SK-N-SH (cell line): ENCODE data around the gene DNAH10. TPM values are rescaled to one million over a fixed set of nuclear protein-coding genes. Genes with fewer than 3 reads are reported as not detected.

Experiments
- CTCF ChIA-PET: fragments of 300-600, 350-600 bp; formaldehyde crosslinking; extraction: SDS; loops from one replicate; lab custom pipeline; 2021; lab: Yijun Ruan, JAX
- POLR2A ChIA-PET: fragments of 350-600 bp; sonication (Branson Sonifier 250); formaldehyde crosslinking; extraction: SDS; loops from one replicate; lab custom pipeline; 2020; ENCODE audit warnings: antibody characterized with exemption, inconsistent platforms; lab: Yijun Ruan, JAX
- DNase-seq: peaks from one replicate; pipeline ENCODE4 v3.0.0; 2012
- H2AFZ ChIP-seq: fragments of 200-600 bp; sonication (generic); 2 replicates; pipeline ENCODE4 v1.8.1; 2016; ENCODE audit warnings: antibody characterized with exemption, mild to moderate bottlenecking, low read depth
- H3F3A ChIP-seq: fragments of 200-600 bp; sonication (generic); replicated peaks from 2 replicates; pipeline ENCODE3; 2016; ENCODE audit warnings: antibody characterized with exemption, mild to moderate bottlenecking; ENCODE audit not compliant: insufficient read depth
- H3K27ac ChIP-seq, 2 experiments: fragments of 200-500 bp in 1 of 2; fragments of 200-600 bp in 1 of 2; sonication (Bioruptor generic) in 1 of 2; sonication (generic), shearing (Covaris generic) in 1 of 2; 2 replicates each; pipeline versions ENCODE4 v1.5.1 to v1.6.1; 2014 to 2016; ENCODE audit warnings: low read depth in 2 of 2, inconsistent platforms in 1 of 2, low read length in 1 of 2, mild to moderate bottlenecking in 1 of 2, mixed read lengths in 1 of 2
- H3K27me3 ChIP-seq: fragments of 200-600 bp; sonication (generic), shearing (Covaris generic); 2 replicates; pipeline ENCODE4 v1.6.1; 2016; ENCODE audit warnings: mixed run types; ENCODE audit not compliant: insufficient read depth
- H3K36me3 ChIP-seq, 2 experiments: fragments of 200-500 bp in 1 of 2; fragments of 200-600 bp in 1 of 2; sonication (Bioruptor generic) in 1 of 2; sonication (generic) in 1 of 2; replicated peaks in 1 of 2; 2 replicates each; pipeline versions ENCODE3 to v1.5.1; 2014 to 2016; ENCODE audit warnings: low read length in 1 of 2, mild to moderate bottlenecking in 1 of 2; ENCODE audit not compliant: insufficient read depth in 2 of 2, control insufficient read depth in 1 of 2
- H3K4me1 ChIP-seq, 2 experiments: fragments of 200-500 bp in 1 of 2; fragments of 200-600 bp in 1 of 2; sonication (Bioruptor generic) in 1 of 2; sonication (generic), shearing (Covaris generic) in 1 of 2; 2 replicates each; pipeline versions ENCODE4 v1.5.1 to v1.6.1; 2014 to 2016; ENCODE audit warnings: low read depth in 1 of 2, low read length in 1 of 2, mixed run types in 1 of 2; ENCODE audit not compliant: insufficient read depth in 2 of 2, control insufficient read depth in 1 of 2
- H3K4me2 ChIP-seq: fragments of 200-600 bp; sonication (generic), shearing (Covaris generic); 2 replicates; pipeline ENCODE4 v1.6.1; 2017; ENCODE audit warnings: mixed run types
- H3K4me3 ChIP-seq, 2 experiments: fragments of 200-500 bp in 1 of 2; fragments of 200-600 bp in 1 of 2; sonication (Bioruptor generic) in 1 of 2; sonication (generic), shearing (Covaris generic) in 1 of 2; 2 replicates each; pipeline versions ENCODE4 v1.5.1 to v1.8.1; 2014 to 2016; ENCODE audit warnings: low read depth in 2 of 2, inconsistent platforms in 1 of 2, low read length in 1 of 2, mild to moderate bottlenecking in 1 of 2, mixed read lengths in 1 of 2, moderate library complexity in 1 of 2
- H3K79me2 ChIP-seq: fragments of 200-600 bp; sonication (generic); 2 replicates; pipeline ENCODE4 v1.8.1; 2017; ENCODE audit warnings: mild to moderate bottlenecking; ENCODE audit not compliant: insufficient read depth
- H3K9ac ChIP-seq: fragments of 200-600 bp; sonication (generic); 2 replicates; pipeline ENCODE4 v1.6.1; 2017; ENCODE audit warnings: mixed run types
- H3K9me2 ChIP-seq: fragments of 200-600 bp; sonication (generic); 2 replicates; pipeline ENCODE4 v1.6.1; 2017; ENCODE audit warnings: mixed run types
- H3K9me3 ChIP-seq: fragments of 200-600 bp; sonication (generic); 2 replicates; pipeline ENCODE4 v1.6.1; 2017; ENCODE audit warnings: mixed run types, mild to moderate bottlenecking, moderate library complexity
- H4K20me1 ChIP-seq: fragments of 200-600 bp; sonication (generic); 2 replicates; pipeline ENCODE4 v1.6.1; 2017; ENCODE audit warnings: mild to moderate bottlenecking, mixed run types; ENCODE audit not compliant: insufficient read depth
- ELF1 ChIP-seq: IDR thresholded peaks from 2 replicates; pipeline ENCODE4 v1.4.0; 2012
- EP300 ChIP-seq, 2 experiments: IDR thresholded peaks; 2 replicates each; pipeline versions ENCODE4 v1.4.0 to v1.6.1; 2012; ENCODE audit warnings: borderline replicate concordance in 1 of 2, low read depth in 1 of 2, low read length in 1 of 2
- EZH2phosphoT487 ChIP-seq: fragments of 200-600 bp; sonication (generic); IDR thresholded peaks from 2 replicates; pipeline ENCODE4 v1.6.1; 2017; ENCODE audit warnings: low read depth, mixed run types, mild to moderate bottlenecking, antibody characterized with exemption, moderate library complexity, borderline replicate concordance
- FOSL2 ChIP-seq: IDR thresholded peaks from 2 replicates; pipeline ENCODE4 v1.4.0; 2012; ENCODE audit warnings: low read depth, mild to moderate bottlenecking, moderate library complexity, borderline replicate concordance
- FOXJ3 ChIP-seq: sonication (generic); formaldehyde crosslinking; IDR thresholded peaks from 2 replicates; pipeline ENCODE4 v1.5.1; 2020; ENCODE audit warnings: mild to moderate bottlenecking, missing genetic modification reagents
- GABPA ChIP-seq: IDR thresholded peaks from 2 replicates; pipeline ENCODE4 v1.4.0; 2012; ENCODE audit warnings: low read depth, mild to moderate bottlenecking
- MXI1 ChIP-seq: IDR thresholded peaks from 2 replicates; pipeline ENCODE4 v1.6.1; 2012; ENCODE audit warnings: mild to moderate bottlenecking, low read depth, low read length, improper control_type of control experiment
- NFIC ChIP-seq: IDR thresholded peaks from 2 replicates; pipeline ENCODE4 v1.4.0; 2012; ENCODE audit warnings: borderline replicate concordance
- RXRA ChIP-seq: IDR thresholded peaks from 2 replicates; pipeline ENCODE4 v1.4.0; 2012; ENCODE audit warnings: low read depth, mild to moderate bottlenecking, borderline replicate concordance
- TCF12 ChIP-seq: IDR thresholded peaks from 2 replicates; pipeline ENCODE4 v1.4.0; 2012
- TEAD4 ChIP-seq: IDR thresholded peaks from 2 replicates; pipeline ENCODE4 v1.4.0; 2012; ENCODE audit warnings: mild to moderate bottlenecking, borderline replicate concordance; ENCODE audit not compliant: insufficient read depth
- YY1 ChIP-seq: IDR thresholded peaks from 2 replicates; pipeline ENCODE4 v1.4.0; 2012; ENCODE audit warnings: low read depth, mild to moderate bottlenecking
- ZBTB33 ChIP-seq: IDR thresholded peaks from 2 replicates; pipeline ENCODE4 v1.4.0; 2012; ENCODE audit warnings: low read depth, borderline replicate concordance
- WGBS: methylation state at CpG from one replicate; pipeline ENCODE4 v1.1.6; 2017; ENCODE audit warnings: low lambda C conversion rate; 5-methylcytosine and 5-hydroxymethylcytosine counted together
- polyA plus RNA-seq, 3 experiments: library from polyadenylated mRNA; depleted of rRNA; stranded (reverse); fragments of >200 nt; gene quantifications; 2 replicates each; pipeline ENCODE4 v1.2.3, GENCODE V29; 2012
- TF ChIP-seq, protein P1 (sequence below): IDR thresholded peaks from 2 replicates; pipeline ENCODE4; 2012
- TF ChIP-seq, protein P2 (sequence below): IDR thresholded peaks from 2 replicates; pipeline ENCODE4 v1.4.0; 2012; ENCODE audit warnings: low read depth
- TF ChIP-seq, protein P3 (sequence below): fragments of 150-350 bp; IDR thresholded peaks from 2 replicates; pipeline ENCODE4 v1.6.1; 2017; ENCODE audit warnings: antibody characterized with exemption, low read length, low read depth, borderline replicate concordance
- TF ChIP-seq, protein P4 (sequence below): IDR thresholded peaks from 2 replicates; pipeline ENCODE4 v1.6.1; 2012; ENCODE audit warnings: mild to moderate bottlenecking, low read depth, low read length, moderate library complexity

The DNAH10 gene
- polyA plus RNA-seq, 1 of the 3 experiments (the other 2 are of a cell fraction), result 0.13 TPM

DNA sequence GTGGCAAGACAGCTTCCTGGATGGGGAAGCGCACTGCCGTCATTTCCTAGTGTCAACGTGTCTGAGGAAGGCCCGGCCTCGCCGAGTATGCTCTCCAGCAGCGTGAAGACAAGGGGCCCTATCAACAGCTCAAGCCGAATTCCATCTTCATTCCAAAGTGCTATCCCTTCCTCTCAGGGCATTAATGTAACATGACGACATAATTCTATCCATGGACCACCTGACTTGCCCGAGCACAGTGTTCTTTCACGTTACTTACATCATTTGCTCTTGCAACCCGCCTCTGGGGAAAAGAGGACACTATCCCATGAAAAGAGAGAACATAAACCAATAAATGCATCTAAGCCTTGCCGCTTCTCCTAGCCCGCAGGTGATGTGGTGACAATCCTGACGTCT lies 187.7 kb downstream of the DNAH10 start:
- Histone ChIP-seq H3K27ac (no peak overlapping the region), H3K27me3 (no peaks in the 10 kb centered on the region), H4K20me1 (peaks cover 18% of the 10 kb centered on the region; the same call in 1 of the 2 replicates), H3K4me1 (peaks cover 0 to 7% of the 10 kb centered on the region in 2 experiments; a peak in 1 of 4 replicates), H3K4me3 (no peak overlapping the region), H3K9me3 (no peaks in the 10 kb centered on the region), H3K4me2 (no peak overlapping the region), H3K9ac (no peak overlapping the region), H3F3A (no peaks in the 10 kb centered on the region), H3K9me2 (no peaks in the 10 kb centered on the region), H2AFZ (no peak overlapping the region), H3K36me3 (peaks cover 0 to 11% of the 10 kb centered on the region in 2 experiments), H3K79me2 (peaks cover 11% of the 10 kb centered on the region; the same call in 1 of the 2 replicates)
- 97% methylated on average over 15 of the region's 15 CpGs for WGBS
- no peak for TF ChIP-seq RXRA
- TF ChIP-seq ZBTB33, result no peak
- no peak for TF ChIP-seq MXI1
- TF ChIP-seq TCF12, result no peak
- TF ChIP-seq FOSL2, result no peak
- CTCF ChIA-PET, result no interaction called here
- POLR2A ChIA-PET, result no interaction called here
- DNase-seq, result no peak

DNA sequence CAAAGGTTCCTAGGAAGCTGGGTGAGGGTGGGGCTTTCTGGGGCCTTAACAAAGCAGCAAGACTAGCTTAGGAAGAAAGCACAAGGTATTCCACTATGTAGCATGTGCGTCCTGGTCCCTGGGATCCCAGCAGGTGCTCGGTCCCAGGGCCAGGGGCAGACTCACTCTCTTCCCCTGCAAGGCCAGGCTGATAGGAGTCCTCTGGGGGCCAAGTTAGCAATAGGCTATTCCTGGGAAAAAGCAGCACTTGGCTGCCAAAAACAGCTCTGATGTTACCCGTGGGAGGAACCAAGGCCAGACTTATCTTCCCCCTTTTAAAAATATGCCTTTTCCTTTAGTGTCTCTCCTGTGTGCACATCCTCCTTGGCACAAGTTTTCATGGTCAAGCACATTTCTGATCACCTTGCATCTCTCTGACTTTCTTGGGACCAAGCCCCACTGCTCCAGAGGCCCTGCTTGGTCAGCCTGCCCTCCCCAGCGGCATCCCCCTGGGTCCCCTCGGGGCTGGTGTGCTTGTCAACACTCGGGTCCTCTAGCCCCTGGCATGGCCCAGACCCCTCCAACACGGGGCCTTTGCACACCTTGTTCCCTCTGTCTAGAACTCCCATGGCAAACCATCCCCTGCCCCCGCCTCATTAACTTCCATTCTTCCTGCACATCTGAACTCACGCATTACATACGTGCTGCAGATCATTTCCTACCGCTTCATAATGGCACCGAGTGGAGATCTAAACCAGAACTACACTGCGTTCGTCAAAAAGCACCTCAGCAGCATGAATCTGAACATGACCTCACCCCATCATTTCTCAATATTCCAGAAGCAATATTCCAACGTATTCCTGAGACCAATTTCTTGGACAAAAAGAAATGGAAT lies 188.6 kb downstream of the DNAH10 start:
- CTCF ChIA-PET, result no interaction called here
- H2AFZ ChIP-seq, result no peak overlapping the region
- POLR2A ChIA-PET, result no interaction called here
- H4K20me1 ChIP-seq, result peaks cover 18% of the 10 kb centered on the region; the same call in 1 of the 2 replicates
- H3K36me3 ChIP-seq, result peaks cover 0 to 1% of the 10 kb centered on the region in 2 experiments
- peaks cover 11% of the 10 kb centered on the region; the same call in 1 of the 2 replicates for H3K79me2 ChIP-seq
- H3K27me3 ChIP-seq, result no peaks in the 10 kb centered on the region
- H3F3A ChIP-seq, result no peaks in the 10 kb centered on the region
- H3K9me3 ChIP-seq, result no peaks in the 10 kb centered on the region
- no peak overlapping the region for H3K27ac ChIP-seq
- 96% methylated on average over 13 of the region's 15 CpGs for WGBS
- no peak overlapping the region for H3K9ac ChIP-seq
- no peak for DNase-seq
- H3K4me3 ChIP-seq, result no peak overlapping the region
- H3K4me2 ChIP-seq, result no peak overlapping the region
- peaks cover 0 to 7% of the 10 kb centered on the region in 2 experiments; a peak in 1 of 4 replicates for H3K4me1 ChIP-seq
- H3K9me2 ChIP-seq, result no peaks in the 10 kb centered on the region
- TF ChIP-seq FOXJ3 (CRISPR knock-in tag) (no peak), GABPA (no peak), MXI1 (no peak), TEAD4 (no peak), EZH2phosphoT487 (no peak), YY1 (no peak), EP300 (IDR thresholded peaks at IDR 0.05; ENCODE audit: borderline replicate concordance in 1 of 2, low read depth in 1 of 2, low read length in 1 of 2) (no peak), NFIC (no peak), TCF12 (no peak), ELF1 (no peak)
- TF ChIP-seq, protein P1, sequence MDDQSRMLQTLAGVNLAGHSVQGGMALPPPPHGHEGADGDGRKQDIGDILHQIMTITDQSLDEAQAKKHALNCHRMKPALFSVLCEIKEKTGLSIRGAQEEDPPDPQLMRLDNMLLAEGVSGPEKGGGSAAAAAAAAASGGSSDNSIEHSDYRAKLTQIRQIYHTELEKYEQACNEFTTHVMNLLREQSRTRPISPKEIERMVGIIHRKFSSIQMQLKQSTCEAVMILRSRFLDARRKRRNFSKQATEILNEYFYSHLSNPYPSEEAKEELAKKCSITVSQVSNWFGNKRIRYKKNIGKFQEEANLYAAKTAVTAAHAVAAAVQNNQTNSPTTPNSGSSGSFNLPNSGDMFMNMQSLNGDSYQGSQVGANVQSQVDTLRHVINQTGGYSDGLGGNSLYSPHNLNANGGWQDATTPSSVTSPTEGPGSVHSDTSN, result no peak
- TF ChIP-seq, protein P2, sequence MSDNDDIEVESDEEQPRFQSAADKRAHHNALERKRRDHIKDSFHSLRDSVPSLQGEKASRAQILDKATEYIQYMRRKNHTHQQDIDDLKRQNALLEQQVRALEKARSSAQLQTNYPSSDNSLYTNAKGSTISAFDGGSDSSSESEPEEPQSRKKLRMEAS, result no peak
- TF ChIP-seq, protein P3, sequence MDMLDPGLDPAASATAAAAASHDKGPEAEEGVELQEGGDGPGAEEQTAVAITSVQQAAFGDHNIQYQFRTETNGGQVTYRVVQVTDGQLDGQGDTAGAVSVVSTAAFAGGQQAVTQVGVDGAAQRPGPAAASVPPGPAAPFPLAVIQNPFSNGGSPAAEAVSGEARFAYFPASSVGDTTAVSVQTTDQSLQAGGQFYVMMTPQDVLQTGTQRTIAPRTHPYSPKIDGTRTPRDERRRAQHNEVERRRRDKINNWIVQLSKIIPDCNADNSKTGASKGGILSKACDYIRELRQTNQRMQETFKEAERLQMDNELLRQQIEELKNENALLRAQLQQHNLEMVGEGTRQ, result no peak
- TF ChIP-seq, protein P4, sequence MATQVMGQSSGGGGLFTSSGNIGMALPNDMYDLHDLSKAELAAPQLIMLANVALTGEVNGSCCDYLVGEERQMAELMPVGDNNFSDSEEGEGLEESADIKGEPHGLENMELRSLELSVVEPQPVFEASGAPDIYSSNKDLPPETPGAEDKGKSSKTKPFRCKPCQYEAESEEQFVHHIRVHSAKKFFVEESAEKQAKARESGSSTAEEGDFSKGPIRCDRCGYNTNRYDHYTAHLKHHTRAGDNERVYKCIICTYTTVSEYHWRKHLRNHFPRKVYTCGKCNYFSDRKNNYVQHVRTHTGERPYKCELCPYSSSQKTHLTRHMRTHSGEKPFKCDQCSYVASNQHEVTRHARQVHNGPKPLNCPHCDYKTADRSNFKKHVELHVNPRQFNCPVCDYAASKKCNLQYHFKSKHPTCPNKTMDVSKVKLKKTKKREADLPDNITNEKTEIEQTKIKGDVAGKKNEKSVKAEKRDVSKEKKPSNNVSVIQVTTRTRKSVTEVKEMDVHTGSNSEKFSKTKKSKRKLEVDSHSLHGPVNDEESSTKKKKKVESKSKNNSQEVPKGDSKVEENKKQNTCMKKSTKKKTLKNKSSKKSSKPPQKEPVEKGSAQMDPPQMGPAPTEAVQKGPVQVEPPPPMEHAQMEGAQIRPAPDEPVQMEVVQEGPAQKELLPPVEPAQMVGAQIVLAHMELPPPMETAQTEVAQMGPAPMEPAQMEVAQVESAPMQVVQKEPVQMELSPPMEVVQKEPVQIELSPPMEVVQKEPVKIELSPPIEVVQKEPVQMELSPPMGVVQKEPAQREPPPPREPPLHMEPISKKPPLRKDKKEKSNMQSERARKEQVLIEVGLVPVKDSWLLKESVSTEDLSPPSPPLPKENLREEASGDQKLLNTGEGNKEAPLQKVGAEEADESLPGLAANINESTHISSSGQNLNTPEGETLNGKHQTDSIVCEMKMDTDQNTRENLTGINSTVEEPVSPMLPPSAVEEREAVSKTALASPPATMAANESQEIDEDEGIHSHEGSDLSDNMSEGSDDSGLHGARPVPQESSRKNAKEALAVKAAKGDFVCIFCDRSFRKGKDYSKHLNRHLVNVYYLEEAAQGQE, result no peak
